T-cell (primary cell): ENCODE measurements around the gene NEU4. TPM values are rescaled to one million over a fixed set of nuclear protein-coding genes. Genes with fewer than 3 reads are reported as not detected.

Experiments used
- ATAC-seq, 4 experiments: fragments of 200-7000 bp in 3 of 4; fragments of 150-1000 bp in 1 of 4; cut with Tn5 transposase; replicated peaks in 1 of 4; 1 replicate in 3 of 4; 2 replicates in 1 of 4; pipeline ENCODE4 v1.10.0; 2021; ENCODE audit warnings: moderate library complexity in 3 of 4, mild to moderate bottlenecking in 2 of 4, moderate number of reproducible peaks in 1 of 4
- CTCF ChIA-PET, 2 donors: fragments of 300-600 bp; sonication (Branson Sonifier 250); formaldehyde crosslinking; loops; one replicate each; lab custom pipeline; 2022; ENCODE audit warnings: antibody characterized with exemption in 2 of 2; lab: Charles Lee
- POLR2A ChIA-PET, 2 donors: fragments of 300-600 bp; sonication (Branson Sonifier 250); formaldehyde crosslinking; loops; one replicate each; lab custom pipeline; 2022; ENCODE audit warnings: antibody characterized with exemption in 2 of 2; lab: Charles Lee
- DNase-seq, 35 experiments: peaks; one replicate each; pipeline versions ENCODE4 v3.0.0 to v3.0.0-alpha.2; 2013 to 2023
- H3K27ac ChIP-seq: one replicate; pipeline ENCODE4 v1.5.1; 2013; ENCODE audit warnings: low read length
- H3K27me3 ChIP-seq, 2 experiments: replicated peaks in 1 of 2; 1 replicate in 1 of 2; 2 replicates in 1 of 2; pipeline versions ENCODE4 v1.6.1 to v1.7.0; 2013; ENCODE audit warnings: low read length in 1 of 2, mixed read lengths in 1 of 2; ENCODE audit not compliant: control insufficient read depth in 2 of 2, insufficient read depth in 2 of 2; ENCODE audit errors: extremely low read depth in 1 of 2
- H3K36me3 ChIP-seq, 2 donors: 1 replicate in 1 of 2; 2 replicates in 1 of 2; pipeline versions ENCODE4 v1.6.1 to v1.7.0; 2013; ENCODE audit warnings: low read length in 1 of 2; ENCODE audit not compliant: control insufficient read depth in 2 of 2, insufficient read depth in 1 of 2; ENCODE audit errors: extremely low read depth in 1 of 2
- H3K4me1 ChIP-seq, 2 experiments: 1 replicate in 1 of 2; 2 replicates in 1 of 2; pipeline versions ENCODE4 v1.6.1 to v1.7.0; 2013; ENCODE audit warnings: low read length in 2 of 2, mixed read lengths in 1 of 2; ENCODE audit not compliant: insufficient read depth in 2 of 2, control insufficient read depth in 1 of 2; ENCODE audit errors: extremely low read depth in 1 of 2
- H3K4me3 ChIP-seq, 2 donors: 1 replicate in 1 of 2; 2 replicates in 1 of 2; pipeline versions ENCODE4 v1.5.1 to v1.7.0; 2013; ENCODE audit warnings: mild to moderate bottlenecking in 2 of 2, low read length in 1 of 2, moderate library complexity in 1 of 2; ENCODE audit not compliant: control insufficient read depth in 1 of 2; ENCODE audit errors: extremely low read depth in 1 of 2
- H3K9me3 ChIP-seq: 2 replicates; pipeline ENCODE4 v1.7.0; 2013
- H3K27ac Mint-ChIP-seq, 2 donors: one replicate each; pipeline ENCODE4 v1.8.0; 2020 to 2021; ENCODE audit warnings: mild to moderate bottlenecking in 2 of 2, mixed read lengths in 2 of 2
- H3K27me3 Mint-ChIP-seq, 2 donors: one replicate each; pipeline ENCODE4 v1.8.0; 2021 to 2022; ENCODE audit warnings: mixed read lengths in 2 of 2
- H3K36me3 Mint-ChIP-seq: one replicate; pipeline ENCODE4 v1.8.0; 2021; ENCODE audit warnings: mixed read lengths
- H3K4me1 Mint-ChIP-seq, 3 donors: one replicate each; pipeline ENCODE4 v1.8.0; 2020 to 2022; ENCODE audit warnings: mixed read lengths in 3 of 3, mild to moderate bottlenecking in 1 of 3
- H3K4me3 Mint-ChIP-seq, 3 donors: one replicate each; pipeline ENCODE4 v1.8.0; 2020 to 2022; ENCODE audit warnings: mild to moderate bottlenecking in 3 of 3, mixed read lengths in 3 of 3, moderate library complexity in 3 of 3
- H3K9me3 Mint-ChIP-seq, 3 donors: one replicate each; pipeline ENCODE4 v1.8.0; 2020 to 2022; ENCODE audit warnings: mixed read lengths in 3 of 3
- WGBS: methylation state at CpG from one replicate; pipeline ENCODE4 v1.1.5; 2013; ENCODE audit warnings: missing lambda C conversion rate; ENCODE audit not compliant: insufficient coverage; 5-methylcytosine and 5-hydroxymethylcytosine counted together
- total RNA-seq, 35 experiments: library from RNA in 6 of 35; stranded (reverse) in 6 of 35; fragments of 120-200 nt in 1 of 35; gene quantifications; one replicate each; pipeline versions ENCODE4 v1.2.1 to v1.2.4 and lab custom pipeline; 2013 to 2026

The NEU4 gene
- total RNA-seq, 5 donors from 2014 or later (not counting 1 experiment from before 2014, with no cell fraction given) = 0.26 to 1.6 (median 1.4) TPM; not detected in 2

DNA sequence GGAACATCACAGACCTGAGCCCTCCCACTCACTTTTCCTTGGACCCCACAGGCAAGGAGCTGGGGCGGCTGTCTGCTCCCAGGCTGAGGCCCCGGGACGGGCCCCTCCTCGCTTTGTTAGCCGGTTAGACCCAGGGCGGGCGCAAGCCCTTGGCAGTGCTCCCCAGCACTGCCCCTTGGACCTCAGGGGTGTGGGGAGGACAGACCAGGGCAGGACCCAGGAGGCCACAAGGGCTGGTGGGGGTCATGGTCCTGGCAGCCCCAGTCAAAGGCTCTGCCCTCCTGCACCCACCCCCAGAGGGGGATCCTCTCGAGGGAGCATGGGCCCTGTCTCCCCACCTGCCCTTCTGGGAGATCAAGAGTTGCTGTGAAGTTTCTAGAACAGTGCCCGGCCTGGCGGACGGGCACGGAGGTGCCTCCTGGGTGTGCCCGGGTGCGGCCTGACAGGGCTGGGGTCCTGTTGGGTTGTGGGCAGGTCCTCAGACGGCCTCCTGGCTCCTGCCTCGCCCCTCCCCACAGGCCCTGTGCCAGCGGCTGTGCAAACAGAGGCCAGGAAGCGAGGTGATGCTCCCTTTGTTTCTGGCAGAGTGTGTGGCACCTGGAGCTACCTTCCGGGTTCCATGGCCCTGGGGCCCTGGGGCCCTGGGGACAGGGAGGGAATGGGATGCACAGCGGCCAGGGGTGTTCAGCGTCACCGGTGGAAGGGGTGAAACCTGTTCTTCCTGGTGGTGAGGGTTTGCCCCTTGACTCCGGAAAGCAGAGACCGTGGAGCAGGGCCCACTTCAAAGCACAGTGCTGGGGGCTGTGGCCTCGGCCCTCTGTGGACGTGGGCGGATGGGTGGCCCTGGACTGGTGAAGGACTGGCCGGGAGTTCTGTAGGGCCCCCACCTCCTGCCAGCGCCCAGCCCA, 35.2 kb upstream of the NEU4 start:
- Mint-ChIP-seq H3K4me3 (no peak overlapping the region), H3K4me1 (peaks cover 11 to 14% (median 12%) of the 10 kb centered on the region in 3 donors), H3K27ac (no peak overlapping the region), H3K27me3 (no peaks in the 10 kb centered on the region), H3K36me3 (no peaks in the 10 kb centered on the region), H3K9me3 (no peaks in the 10 kb centered on the region)
- peaks cover 2 to 28% of the 10 kb centered on the region in 2 experiments for H3K4me1 ChIP-seq
- peaks cover 0 to 44% of the 10 kb centered on the region in 2 experiments for H3K27me3 ChIP-seq
- ATAC-seq = no peak
- POLR2A ChIA-PET = no interaction called here
- peak in 2 of 35 experiments; percentile 11 to 20 for DNase-seq
- H3K9me3 ChIP-seq = no peaks in the 10 kb centered on the region
- H3K27ac ChIP-seq = no peak overlapping the region
- WGBS = 84% methylated on average over 24 of the region's 29 CpGs
- H3K36me3 ChIP-seq = no peaks in the 10 kb centered on the region
- no peak overlapping the region for H3K4me3 ChIP-seq
- CTCF ChIA-PET = no interaction called here

DNA sequence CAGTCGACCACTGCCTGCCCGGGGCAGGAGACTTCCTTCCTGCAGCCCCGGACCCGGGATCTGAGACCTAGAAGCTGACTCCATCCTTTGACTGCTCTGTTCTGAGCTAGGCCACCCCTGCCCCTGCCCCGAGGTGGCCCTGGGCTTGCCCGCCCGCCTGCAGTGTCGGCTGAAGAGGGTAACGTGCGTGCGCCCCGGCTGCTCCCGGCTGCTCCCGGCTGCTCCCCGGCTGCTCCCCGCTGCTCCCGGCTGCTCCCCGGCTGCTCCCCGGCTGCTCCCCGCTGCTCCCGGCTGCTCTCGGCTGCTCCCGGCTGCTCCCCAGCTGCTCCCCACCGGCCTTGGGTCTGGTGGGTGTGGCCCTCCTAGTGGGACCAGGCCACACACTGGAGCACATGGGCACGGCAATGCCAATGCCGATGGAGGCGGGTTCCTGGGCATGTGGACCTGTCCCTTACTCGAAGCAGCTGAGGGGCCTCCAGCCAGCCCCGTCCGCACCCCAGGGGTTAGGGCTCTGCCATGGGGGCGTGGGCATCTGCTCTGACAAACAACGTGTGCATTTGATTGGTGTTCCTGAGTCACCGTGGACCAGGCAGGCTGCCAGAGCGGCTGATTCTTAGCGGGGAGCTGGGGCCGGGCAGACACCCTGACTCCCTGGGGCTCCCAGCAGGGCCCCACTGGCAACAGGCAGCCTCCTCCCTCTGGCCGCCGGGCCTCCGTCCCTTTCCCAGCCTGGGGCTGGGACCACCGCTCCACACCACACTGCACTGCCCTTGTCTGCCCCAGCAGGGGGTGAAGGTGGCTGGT, 34.4 kb upstream of the NEU4 start:
- no peaks in the 10 kb centered on the region for H3K36me3 Mint-ChIP-seq
- Histone ChIP-seq H3K4me1 (peaks cover 2 to 28% of the 10 kb centered on the region in 2 experiments), H3K27ac (no peak overlapping the region), H3K4me3 (no peak overlapping the region), H3K36me3 (no peaks in the 10 kb centered on the region), H3K9me3 (no peaks in the 10 kb centered on the region), H3K27me3 (peaks cover 0 to 44% of the 10 kb centered on the region in 2 experiments)
- POLR2A ChIA-PET = no interaction called here
- peak in 2 of 35 experiments; percentile 11 to 22 for DNase-seq
- no peaks in the 10 kb centered on the region for H3K27me3 Mint-ChIP-seq
- ATAC-seq = no peak
- no peaks in the 10 kb centered on the region for H3K9me3 Mint-ChIP-seq
- CTCF ChIA-PET = no interaction called here
- no peak overlapping the region for H3K27ac Mint-ChIP-seq
- WGBS = 75% methylated on average over 36 of the region's 40 CpGs
- no peak overlapping the region for H3K4me3 Mint-ChIP-seq
- H3K4me1 Mint-ChIP-seq = peaks cover 11 to 14% (median 12%) of the 10 kb centered on the region in 3 donors

DNA sequence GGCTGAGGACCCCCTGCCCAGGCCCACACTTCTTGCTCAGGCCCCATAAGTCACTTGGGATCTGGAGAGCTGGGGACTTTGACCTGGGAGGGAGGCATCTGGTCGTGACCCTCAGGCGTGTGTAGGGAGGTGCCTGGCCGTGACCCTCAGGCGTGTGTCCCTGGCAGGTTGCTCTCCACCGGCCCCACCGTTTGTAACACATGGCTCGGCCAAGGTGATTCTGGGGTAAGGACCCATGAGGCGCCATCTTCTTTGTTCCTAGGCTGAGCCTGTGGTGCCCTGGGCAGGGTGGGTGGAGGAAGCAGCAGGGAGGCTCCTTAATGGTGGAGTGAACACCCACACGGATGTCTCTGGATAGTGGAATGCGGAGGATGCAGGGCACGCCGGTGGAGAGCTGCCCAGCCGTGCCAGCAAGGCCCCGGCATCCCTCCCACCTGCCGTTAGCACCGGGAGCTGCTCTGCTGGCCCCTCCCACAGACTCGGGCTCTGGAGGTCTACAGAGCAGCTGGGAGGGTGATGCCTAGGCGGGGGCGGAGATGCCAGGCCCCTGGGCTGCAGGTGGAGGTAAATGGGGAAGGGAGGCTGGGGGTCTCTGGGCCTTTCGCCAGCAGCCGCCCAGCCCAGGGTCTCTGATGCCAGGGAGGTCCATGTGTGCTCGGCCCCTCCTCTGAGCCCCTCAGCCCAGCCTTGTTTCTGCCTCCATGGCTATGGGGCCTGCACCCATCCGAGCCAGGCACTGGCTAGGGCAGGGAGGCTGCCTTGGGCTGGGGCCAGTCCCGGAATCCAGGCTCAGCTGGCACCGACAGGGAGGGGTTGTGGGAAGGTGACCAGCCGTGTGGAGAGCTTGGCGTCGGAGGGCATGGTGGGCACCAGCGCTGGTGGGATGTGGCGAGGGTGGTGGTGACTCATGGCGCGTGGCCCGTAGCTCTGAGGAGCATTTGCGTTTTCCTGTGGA, 33.5 kb upstream of the NEU4 start:
- WGBS = 90% methylated on average over 32 of the region's 34 CpGs
- Histone ChIP-seq H3K9me3 (no peaks in the 10 kb centered on the region), H3K27me3 (peaks cover 0 to 44% of the 10 kb centered on the region in 2 experiments), H3K4me3 (no peak overlapping the region), H3K36me3 (no peaks in the 10 kb centered on the region), H3K4me1 (peaks cover 2 to 28% of the 10 kb centered on the region in 2 experiments), H3K27ac (no peak overlapping the region)
- POLR2A ChIA-PET = no interaction called here
- H3K4me3 Mint-ChIP-seq = no peak overlapping the region
- no peak overlapping the region for H3K27ac Mint-ChIP-seq
- ATAC-seq (no peak), DNase-seq (peak in 2 of 35 experiments; percentile 10 to 21)
- no peaks in the 10 kb centered on the region for H3K9me3 Mint-ChIP-seq
- CTCF ChIA-PET = no interaction called here
- no peaks in the 10 kb centered on the region for H3K27me3 Mint-ChIP-seq
- peaks cover 11 to 14% (median 12%) of the 10 kb centered on the region in 3 donors for H3K4me1 Mint-ChIP-seq
- no peaks in the 10 kb centered on the region for H3K36me3 Mint-ChIP-seq

DNA sequence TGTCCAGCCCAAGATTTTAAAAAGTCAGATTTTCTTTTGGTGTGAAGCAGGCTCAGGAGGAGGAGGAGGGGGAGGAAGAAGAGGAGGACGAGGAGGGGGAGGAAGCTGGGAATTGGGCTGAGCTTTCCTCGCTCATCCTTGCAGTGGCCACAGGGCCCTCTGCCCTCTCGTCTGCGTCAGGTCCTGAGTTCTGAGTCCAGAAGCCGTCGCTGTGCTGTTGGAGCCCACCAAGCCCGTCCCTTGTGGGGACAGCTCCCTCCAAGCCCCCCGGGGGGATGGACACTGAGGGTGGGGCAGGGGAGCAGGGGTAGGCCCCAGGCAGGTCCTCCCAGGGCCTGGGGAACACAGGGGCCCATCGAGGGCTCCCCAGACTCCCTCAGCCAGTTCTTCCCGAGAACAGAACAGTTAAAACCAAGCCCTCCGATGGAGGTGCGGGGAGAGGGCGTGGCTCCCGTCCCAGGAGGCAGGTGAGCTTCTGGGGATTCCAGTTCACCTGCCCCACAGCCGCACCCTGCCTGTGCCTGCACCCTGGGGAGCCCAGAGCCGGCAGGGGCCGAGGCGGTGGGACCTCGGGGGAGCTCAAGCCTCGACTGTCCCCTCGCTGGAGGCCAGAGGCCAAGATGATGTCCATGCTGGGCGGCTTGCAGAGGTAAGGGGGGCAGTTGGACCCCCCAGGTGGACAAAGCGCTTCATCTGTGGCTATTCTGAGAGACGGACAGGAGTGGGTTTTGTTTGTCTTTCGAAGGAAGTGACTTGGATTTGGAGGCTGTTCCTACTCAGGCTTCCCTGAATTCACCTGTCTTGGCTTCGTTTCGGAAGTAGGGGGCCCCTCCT, 32.4 kb upstream of the NEU4 start, which contains the start of gene GAL3ST2:
Gene GAL3ST2 (plus strand): TSS at position 487 of the 834 bp plus-strand sequence. CDS start 134 bp downstream, at position 621.
- DNase-seq = peak in 2 of 35 experiments; percentile 2 to 23
- Mint-ChIP-seq H3K4me3 (no peak within 1 kb of the TSS), H3K36me3 (no peaks in the 10 kb centered on the region), H3K4me1 (peaks cover 10 to 14% (median 12%) of the 10 kb centered on the region in 3 donors), H3K27me3 (no peaks in the 10 kb centered on the region), H3K27ac (no peak within 1 kb of the TSS), H3K9me3 (peaks cover 0 to 7% (median 0%) of the 10 kb centered on the region in 3 donors)
- ChIA-PET CTCF (no interaction called here), POLR2A (no interaction called here)
- no peaks in the 10 kb centered on the region for H3K9me3 ChIP-seq
- H3K4me3 ChIP-seq = no peak within 1 kb of the TSS
- H3K27ac ChIP-seq = no peak within 1 kb of the TSS
- H3K4me1 ChIP-seq = peaks cover 2 to 22% of the 10 kb centered on the region in 2 experiments
- ATAC-seq = no peak
- 92% methylated on average over 24 of the region's 27 CpGs for WGBS
- no peaks in the 10 kb centered on the region for H3K36me3 ChIP-seq
- H3K27me3 ChIP-seq = peaks cover 0 to 44% of the 10 kb centered on the region in 2 experiments

DNA sequence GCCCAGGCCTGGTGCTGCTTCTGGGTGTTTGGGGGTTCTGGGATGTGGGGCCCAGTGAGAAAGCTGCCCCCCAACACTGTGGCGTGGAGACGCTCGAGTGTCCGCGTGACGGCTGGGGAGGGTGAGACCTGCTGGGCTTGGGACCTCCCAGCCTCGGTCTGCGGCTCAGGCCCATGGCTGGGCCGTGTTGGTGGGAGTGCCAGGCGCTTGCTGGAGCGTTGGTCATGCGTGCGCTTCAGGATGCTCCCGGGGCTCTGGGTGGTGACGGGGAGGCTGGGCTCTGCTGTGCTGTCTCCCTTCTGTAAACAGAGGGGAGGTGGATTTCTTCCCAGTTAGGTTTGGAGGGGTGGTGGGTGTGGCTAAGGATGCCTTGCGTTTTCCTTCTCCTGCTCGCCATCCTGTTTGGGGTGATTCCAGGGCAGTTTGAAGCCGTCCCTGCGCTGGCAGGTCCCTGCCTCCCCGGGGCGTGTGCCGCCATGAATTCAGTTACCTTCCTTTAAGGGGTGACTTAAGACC, 31.8 kb upstream of the NEU4 start:
- H3K4me1 Mint-ChIP-seq = peaks cover 5 to 9% (median 6%) of the 10 kb centered on the region in 3 donors
- H3K27me3 Mint-ChIP-seq = no peaks in the 10 kb centered on the region
- no peak for ATAC-seq
- H3K36me3 Mint-ChIP-seq = no peaks in the 10 kb centered on the region
- CTCF ChIA-PET = no interaction called here
- H3K27me3 ChIP-seq = peaks cover 0 to 44% of the 10 kb centered on the region in 2 experiments
- H3K27ac Mint-ChIP-seq = no peak overlapping the region
- H3K4me1 ChIP-seq = peaks cover 0 to 16% of the 10 kb centered on the region in 2 experiments
- no peak overlapping the region for H3K4me3 ChIP-seq
- H3K4me3 Mint-ChIP-seq = no peak overlapping the region
- DNase-seq = peak in 2 of 35 experiments; percentile 5 to 18
- no peaks in the 10 kb centered on the region for H3K9me3 ChIP-seq
- POLR2A ChIA-PET = no interaction called here
- no peak overlapping the region for H3K27ac ChIP-seq
- 93% methylated on average over 20 of the region's 22 CpGs for WGBS
- H3K9me3 Mint-ChIP-seq = peaks cover 0 to 7% (median 0%) of the 10 kb centered on the region in 3 donors
- H3K36me3 ChIP-seq = no peaks in the 10 kb centered on the region
